Measurements from ENCODE around the gene SCYGR4. TPM values are rescaled to one million over a fixed set of nuclear protein-coding genes. Genes with fewer than 3 reads are reported as not detected.

SCYGR4 gene
- not detected for total RNA-seq
- not detected for polyA plus RNA-seq

- Histone ChIP-seq H3K36me3 (ENCODE audit: control insufficient read depth, insufficient read depth, low read length) (no peaks in the 10 kb centered on the region), H3K4me3 (ENCODE audit: low read depth, low read length) (no peak within 1 kb of the TSS), H3K4me1 (ENCODE audit: control insufficient read depth, insufficient read depth, low read length, poor library complexity, severe bottlenecking) (no peaks in the 10 kb centered on the region), H3K27ac (ENCODE audit: insufficient read depth, low read length, poor library complexity, severe bottlenecking) (no peak within 1 kb of the TSS), H3K27me3 (ENCODE audit: control insufficient read depth, insufficient read depth, low read length) (no peaks in the 10 kb centered on the region), H3K9me3 (ENCODE audit: control insufficient read depth in 2 of 2, low read length in 2 of 2) (no peaks in the 10 kb centered on the region)
- no peaks in the 10 kb centered on the region for H3K4me1 Mint-ChIP-seq
- peaks cover 12% of the 10 kb centered on the region for H3K27me3 Mint-ChIP-seq
- DNase-seq (no peak), ATAC-seq (ENCODE audit: low read depth in 2 of 2) (no peak)
- peaks cover 0 to 1% (median 0%) of the 10 kb centered on the region in 7 donors for H3K9me3 Mint-ChIP-seq
- H3K27ac Mint-ChIP-seq = no peak within 1 kb of the TSS
- H3K4me3 Mint-ChIP-seq = no peak within 1 kb of the TSS
- H3K36me3 Mint-ChIP-seq = no peaks in the 10 kb centered on the region
Measured at GRCh38 chr2:227617316-227618230, at the start of gene SCYGR4. SCYGR4 (plus strand) TSS chr2:227617498; CDS start chr2:227617498, 0 bp downstream.

GRCh38 chr2:227568852-227569169 lies 48.5 kb upstream of the SCYGR4 start:
- H3K4me1 Mint-ChIP-seq = peaks cover 0 to 10% (median 4%) of the 10 kb centered on the region in 4 donors
- no peaks in the 10 kb centered on the region for H3K27me3 ChIP-seq (ENCODE audit: control insufficient read depth, insufficient read depth, low read length)
- no peak overlapping the region for H3K4me3 ChIP-seq (ENCODE audit: low read depth, low read length)
- no peaks in the 10 kb centered on the region for H3K4me1 ChIP-seq (ENCODE audit: control insufficient read depth, insufficient read depth, low read length, poor library complexity, severe bottlenecking)
- no peaks in the 10 kb centered on the region for H3K27me3 Mint-ChIP-seq
- H3K4me3 Mint-ChIP-seq = no peak overlapping the region
- H3K36me3 Mint-ChIP-seq = no peaks in the 10 kb centered on the region
- H3K36me3 ChIP-seq (ENCODE audit: control insufficient read depth, insufficient read depth, low read length) = no peaks in the 10 kb centered on the region
- no peak for DNase-seq
- H3K9me3 Mint-ChIP-seq = peaks cover 0 to 2% (median 0%) of the 10 kb centered on the region in 7 donors
- H3K27ac Mint-ChIP-seq = no peak overlapping the region
- no peaks in the 10 kb centered on the region for H3K9me3 ChIP-seq (ENCODE audit: control insufficient read depth in 2 of 2, low read length in 2 of 2)
- H3K27ac ChIP-seq (ENCODE audit: insufficient read depth, low read length, poor library complexity, severe bottlenecking) = no peak overlapping the region
- ATAC-seq (ENCODE audit: low read depth in 2 of 2) = no peak

- no peaks in the 10 kb centered on the region for H3K27me3 Mint-ChIP-seq
- H3K4me1 Mint-ChIP-seq = peaks cover 0 to 10% (median 1%) of the 10 kb centered on the region in 4 donors
- H3K36me3 Mint-ChIP-seq = no peaks in the 10 kb centered on the region
Measured at GRCh38 chr2:227570615-227571014, 46.7 kb upstream of the SCYGR4 start.

GRCh38 chr2:227576110-227576509 lies 41.2 kb upstream of the SCYGR4 start:
- peaks cover 19% of the 10 kb centered on the region for H3K27me3 Mint-ChIP-seq
- Histone ChIP-seq H3K36me3 (ENCODE audit: control insufficient read depth, insufficient read depth, low read length) (no peaks in the 10 kb centered on the region), H3K27ac (ENCODE audit: insufficient read depth, low read length, poor library complexity, severe bottlenecking) (no peak overlapping the region), H3K4me3 (ENCODE audit: low read depth, low read length) (no peak overlapping the region), H3K9me3 (ENCODE audit: control insufficient read depth in 2 of 2, low read length in 2 of 2) (no peaks in the 10 kb centered on the region), H3K4me1 (ENCODE audit: control insufficient read depth, insufficient read depth, low read length, poor library complexity, severe bottlenecking) (no peaks in the 10 kb centered on the region), H3K27me3 (ENCODE audit: control insufficient read depth, insufficient read depth, low read length) (peaks cover 11% of the 10 kb centered on the region)
- no peaks in the 10 kb centered on the region for H3K36me3 Mint-ChIP-seq
- H3K4me1 Mint-ChIP-seq = peaks cover 0 to 2% (median under 1%) of the 10 kb centered on the region in 4 donors
- no peak for ATAC-seq (ENCODE audit: low read depth in 2 of 2)
- DNase-seq = no peak
- H3K9me3 Mint-ChIP-seq = peaks cover 0 to 2% (median 0%) of the 10 kb centered on the region in 7 donors
- H3K27ac Mint-ChIP-seq = no peak overlapping the region
- no peak overlapping the region for H3K4me3 Mint-ChIP-seq

More at GRCh38 chr2:227570615-227571014, 46.7 kb upstream of the SCYGR4 start:
- ATAC-seq (ENCODE audit: low read depth in 2 of 2) (no peak), DNase-seq (no peak)
- Mint-ChIP-seq H3K27ac (no peak overlapping the region), H3K9me3 (peaks cover 0 to 2% (median 0%) of the 10 kb centered on the region in 7 donors), H3K4me3 (no peak overlapping the region)
- Histone ChIP-seq H3K9me3 (ENCODE audit: control insufficient read depth in 2 of 2, low read length in 2 of 2) (no peaks in the 10 kb centered on the region), H3K27me3 (ENCODE audit: control insufficient read depth, insufficient read depth, low read length) (no peaks in the 10 kb centered on the region), H3K27ac (ENCODE audit: insufficient read depth, low read length, poor library complexity, severe bottlenecking) (no peak overlapping the region), H3K4me1 (ENCODE audit: control insufficient read depth, insufficient read depth, low read length, poor library complexity, severe bottlenecking) (no peaks in the 10 kb centered on the region), H3K4me3 (ENCODE audit: low read depth, low read length) (no peak overlapping the region), H3K36me3 (ENCODE audit: control insufficient read depth, insufficient read depth, low read length) (no peaks in the 10 kb centered on the region)

GRCh38 chr2:227576812-227577211 lies 40.5 kb upstream of the SCYGR4 start:
- Histone ChIP-seq H3K9me3 (ENCODE audit: control insufficient read depth in 2 of 2, low read length in 2 of 2) (peaks cover under 1 to 1% of the 10 kb centered on the region in 2 experiments), H3K4me3 (ENCODE audit: low read depth, low read length) (no peak overlapping the region), H3K36me3 (ENCODE audit: control insufficient read depth, insufficient read depth, low read length) (no peaks in the 10 kb centered on the region), H3K27me3 (ENCODE audit: control insufficient read depth, insufficient read depth, low read length) (peaks cover 11% of the 10 kb centered on the region), H3K27ac (ENCODE audit: insufficient read depth, low read length, poor library complexity, severe bottlenecking) (no peak overlapping the region), H3K4me1 (ENCODE audit: control insufficient read depth, insufficient read depth, low read length, poor library complexity, severe bottlenecking) (no peaks in the 10 kb centered on the region)
- no peak overlapping the region for H3K27ac Mint-ChIP-seq
- peaks cover 0 to 2% (median under 1%) of the 10 kb centered on the region in 4 donors for H3K4me1 Mint-ChIP-seq
- DNase-seq = no peak
- H3K36me3 Mint-ChIP-seq = no peaks in the 10 kb centered on the region
- peaks cover 0 to 2% (median 1%) of the 10 kb centered on the region in 7 donors for H3K9me3 Mint-ChIP-seq
- peak overlapping the region in 1 of 4 donors; percentile 59 for H3K4me3 Mint-ChIP-seq
- H3K27me3 Mint-ChIP-seq = peaks cover 24% of the 10 kb centered on the region
- ATAC-seq (ENCODE audit: low read depth in 2 of 2) = no peak

GRCh38 chr2:227577555-227577954 lies 39.7 kb upstream of the SCYGR4 start:
- ATAC-seq (ENCODE audit: low read depth in 2 of 2) = no peak
- H3K36me3 Mint-ChIP-seq = peaks cover 7% of the 10 kb centered on the region

GRCh38 chr2:227578642-227579041 lies 38.7 kb upstream of the SCYGR4 start:
- H3K9me3 Mint-ChIP-seq = peaks cover 0 to 13% (median 6%) of the 10 kb centered on the region in 7 donors
- H3K4me1 Mint-ChIP-seq = no peaks in the 10 kb centered on the region
- H3K27me3 Mint-ChIP-seq = peaks cover 27% of the 10 kb centered on the region
- no peak overlapping the region for H3K27ac Mint-ChIP-seq
- Histone ChIP-seq H3K4me3 (ENCODE audit: low read depth, low read length) (no peak overlapping the region), H3K27me3 (ENCODE audit: control insufficient read depth, insufficient read depth, low read length) (peaks cover 13% of the 10 kb centered on the region), H3K4me1 (ENCODE audit: control insufficient read depth, insufficient read depth, low read length, poor library complexity, severe bottlenecking) (no peaks in the 10 kb centered on the region), H3K36me3 (ENCODE audit: control insufficient read depth, insufficient read depth, low read length) (peaks cover 2% of the 10 kb centered on the region), H3K27ac (ENCODE audit: insufficient read depth, low read length, poor library complexity, severe bottlenecking) (no peak overlapping the region), H3K9me3 (ENCODE audit: control insufficient read depth in 2 of 2, low read length in 2 of 2) (peaks cover 13 to 19% of the 10 kb centered on the region in 2 experiments)
- ATAC-seq (ENCODE audit: low read depth in 2 of 2) (no peak), DNase-seq (no peak)
- no peak overlapping the region for H3K4me3 Mint-ChIP-seq
- peaks cover 9% of the 10 kb centered on the region for H3K36me3 Mint-ChIP-seq

More at GRCh38 chr2:227577555-227577954, 39.7 kb upstream of the SCYGR4 start:
- Histone ChIP-seq H3K27ac (ENCODE audit: insufficient read depth, low read length, poor library complexity, severe bottlenecking) (no peak overlapping the region), H3K9me3 (ENCODE audit: control insufficient read depth in 2 of 2, low read length in 2 of 2) (peaks cover 8% of the 10 kb centered on the region in 2 experiments), H3K4me3 (ENCODE audit: low read depth, low read length) (no peak overlapping the region), H3K4me1 (ENCODE audit: control insufficient read depth, insufficient read depth, low read length, poor library complexity, severe bottlenecking) (no peaks in the 10 kb centered on the region), H3K36me3 (ENCODE audit: control insufficient read depth, insufficient read depth, low read length) (peaks cover 2% of the 10 kb centered on the region), H3K27me3 (ENCODE audit: control insufficient read depth, insufficient read depth, low read length) (peaks cover 12% of the 10 kb centered on the region)
- peaks cover 0 to 9% (median 4%) of the 10 kb centered on the region in 7 donors for H3K9me3 Mint-ChIP-seq
- DNase-seq = no peak
- no peak overlapping the region for H3K4me3 Mint-ChIP-seq
- no peak overlapping the region for H3K27ac Mint-ChIP-seq
- peaks cover 24% of the 10 kb centered on the region for H3K27me3 Mint-ChIP-seq
- H3K4me1 Mint-ChIP-seq = peaks cover 0 to 2% (median under 1%) of the 10 kb centered on the region in 4 donors

Measured in CD4-positive, CD25-positive, alpha-beta regulatory T cell (primary cell).